Neural crest cell (in vitro differentiated cells): Measurements from ENCODE around the gene LLGL2. TPM values are rescaled to one million over a fixed set of nuclear protein-coding genes. Genes with fewer than 3 reads are reported as not detected.
"Not testable (repeated sequence)": the region's sequence is repeated elsewhere in the genome, so short reads cannot be mapped to it uniquely, and the experiment has no call there.

Experiments used
- DNase-seq: peaks from one replicate; pipeline ENCODE4 v3.0.0; 2021; ENCODE audit warnings: low read depth, mixed read lengths, low spot score
- H3K27ac Mint-ChIP-seq: one replicate; pipeline ENCODE4 v1.8.0; 2021; ENCODE audit warnings: mild to moderate bottlenecking, mixed read lengths; ENCODE audit not compliant: unreplicated experiment
- H3K27me3 Mint-ChIP-seq: 2 replicates; pipeline ENCODE4 v1.8.0; 2021; ENCODE audit warnings: low read depth, mild to moderate bottlenecking, mixed read lengths
- H3K36me3 Mint-ChIP-seq: 2 replicates; pipeline ENCODE4 v1.8.0; 2021; ENCODE audit warnings: low read depth, mild to moderate bottlenecking, mixed read lengths
- H3K4me1 Mint-ChIP-seq: 2 replicates; pipeline ENCODE4 v1.8.0; 2021; ENCODE audit warnings: mixed read lengths
- H3K4me3 Mint-ChIP-seq: one replicate; pipeline ENCODE4 v1.8.0; 2021; ENCODE audit warnings: mild to moderate bottlenecking, mixed read lengths
- H3K9me3 Mint-ChIP-seq: 2 replicates; pipeline ENCODE4 v1.8.0; 2021; ENCODE audit warnings: mixed read lengths
- total RNA-seq: library from RNA; stranded (reverse); gene quantifications from 2 replicates; pipeline ENCODE4 v1.2.1, GENCODE V29; 2021
- TF ChIP-seq, protein P1 (sequence below): fragments of 200-600 bp; sonication (generic); conservative IDR thresholded peaks from 2 replicates; pipeline ENCODE4 v1.5.0; 2021; ENCODE audit warnings: antibody characterized with exemption, mild to moderate bottlenecking

LLGL2 gene
- total RNA-seq, 1 donor from 2014 or later: 3.4 TPM

DNA sequence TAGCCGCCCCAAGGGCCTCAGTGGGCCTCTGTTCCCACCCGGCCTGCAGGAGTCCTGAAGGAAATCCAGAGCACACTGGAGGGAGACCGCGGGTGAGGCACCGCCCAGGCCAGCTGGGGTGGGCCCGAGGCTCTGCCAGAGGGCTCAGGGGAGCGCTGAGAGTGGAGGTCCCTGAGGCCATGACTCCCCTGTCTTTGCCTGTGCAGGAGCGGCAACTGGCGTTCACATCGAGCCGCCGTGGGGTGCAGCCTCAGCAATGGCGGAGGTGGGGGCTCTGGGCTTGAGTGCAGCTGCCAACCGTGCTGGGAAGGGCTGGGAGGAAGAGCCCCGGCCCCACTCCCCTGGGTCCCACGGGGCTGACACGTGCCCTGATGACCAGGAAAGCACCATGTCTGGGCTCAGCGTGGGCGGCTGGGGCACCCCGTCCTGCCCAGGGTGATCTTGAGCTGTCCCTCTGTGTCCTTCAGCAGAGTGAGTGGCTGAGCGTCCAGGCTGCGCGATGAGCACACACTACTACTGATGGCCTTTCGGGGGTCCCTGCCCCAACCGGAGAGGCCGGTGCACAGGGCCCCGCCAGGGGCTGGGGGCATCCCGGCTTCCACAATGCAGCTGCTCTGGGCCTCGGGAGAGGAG is 49.0 kb downstream of the LLGL2 start:
- H3K9me3 Mint-ChIP-seq: no peaks in the 10 kb centered on the region
- no peaks in the 10 kb centered on the region for H3K27me3 Mint-ChIP-seq
- no peaks in the 10 kb centered on the region for H3K36me3 Mint-ChIP-seq
- TF ChIP-seq, protein P1, sequence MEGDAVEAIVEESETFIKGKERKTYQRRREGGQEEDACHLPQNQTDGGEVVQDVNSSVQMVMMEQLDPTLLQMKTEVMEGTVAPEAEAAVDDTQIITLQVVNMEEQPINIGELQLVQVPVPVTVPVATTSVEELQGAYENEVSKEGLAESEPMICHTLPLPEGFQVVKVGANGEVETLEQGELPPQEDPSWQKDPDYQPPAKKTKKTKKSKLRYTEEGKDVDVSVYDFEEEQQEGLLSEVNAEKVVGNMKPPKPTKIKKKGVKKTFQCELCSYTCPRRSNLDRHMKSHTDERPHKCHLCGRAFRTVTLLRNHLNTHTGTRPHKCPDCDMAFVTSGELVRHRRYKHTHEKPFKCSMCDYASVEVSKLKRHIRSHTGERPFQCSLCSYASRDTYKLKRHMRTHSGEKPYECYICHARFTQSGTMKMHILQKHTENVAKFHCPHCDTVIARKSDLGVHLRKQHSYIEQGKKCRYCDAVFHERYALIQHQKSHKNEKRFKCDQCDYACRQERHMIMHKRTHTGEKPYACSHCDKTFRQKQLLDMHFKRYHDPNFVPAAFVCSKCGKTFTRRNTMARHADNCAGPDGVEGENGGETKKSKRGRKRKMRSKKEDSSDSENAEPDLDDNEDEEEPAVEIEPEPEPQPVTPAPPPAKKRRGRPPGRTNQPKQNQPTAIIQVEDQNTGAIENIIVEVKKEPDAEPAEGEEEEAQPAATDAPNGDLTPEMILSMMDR: no peak
- DNase-seq: no peak
- H3K27ac Mint-ChIP-seq: no peak overlapping the region
- H3K4me1 Mint-ChIP-seq: no peaks in the 10 kb centered on the region
- H3K4me3 Mint-ChIP-seq: no peak overlapping the region

DNA sequence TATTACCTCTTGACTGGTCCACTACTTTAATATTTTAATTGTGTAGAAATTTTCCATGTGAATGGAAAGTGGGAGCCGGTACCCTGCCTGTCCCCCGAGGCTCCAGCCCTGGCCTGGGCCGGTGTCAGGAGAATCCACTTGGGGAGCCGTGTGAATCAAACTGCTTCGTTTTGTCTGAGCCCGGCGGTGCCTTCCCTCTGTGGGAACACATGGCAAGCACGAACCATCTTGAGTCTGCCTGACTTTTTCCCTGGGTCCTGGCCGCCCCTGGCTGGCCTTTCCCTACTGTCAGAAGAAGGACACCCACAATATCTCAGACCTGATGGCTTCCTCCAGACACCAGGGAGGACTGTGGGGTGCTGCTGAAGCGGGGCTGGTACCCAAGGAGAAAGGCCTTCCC is 49.7 kb downstream of the LLGL2 start:
- TF ChIP-seq, protein P1: no peak
- no peaks in the 10 kb centered on the region for H3K9me3 Mint-ChIP-seq
- no peaks in the 10 kb centered on the region for H3K4me1 Mint-ChIP-seq
- H3K36me3 Mint-ChIP-seq: no peaks in the 10 kb centered on the region
- H3K27ac Mint-ChIP-seq: no peak overlapping the region
- no peak for DNase-seq
- no peak overlapping the region for H3K4me3 Mint-ChIP-seq
- no peaks in the 10 kb centered on the region for H3K27me3 Mint-ChIP-seq

DNA sequence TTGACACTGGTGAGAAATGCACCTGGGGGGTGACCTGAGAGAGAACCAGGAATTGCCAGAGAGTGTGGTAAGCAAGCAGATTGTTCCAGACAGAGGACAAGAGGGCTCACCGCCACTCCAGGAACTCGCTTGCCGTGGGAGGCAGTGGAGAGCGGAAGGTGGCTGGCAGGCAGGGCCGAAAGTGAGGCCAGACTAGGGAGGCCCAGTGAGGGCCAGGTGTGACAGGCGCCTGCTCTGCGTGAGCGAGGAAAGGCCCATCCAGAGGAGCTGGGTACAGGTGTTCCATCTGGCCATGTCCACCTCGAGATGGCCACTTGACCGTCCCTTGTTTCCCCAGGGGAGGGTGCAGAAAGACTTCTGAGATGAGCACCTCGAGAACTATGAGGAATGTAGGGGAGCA is 50.2 kb downstream of the LLGL2 start:
- Mint-ChIP-seq H3K36me3 (no peaks in the 10 kb centered on the region), H3K9me3 (no peaks in the 10 kb centered on the region), H3K27ac (no peak overlapping the region), H3K4me1 (no peaks in the 10 kb centered on the region), H3K27me3 (no peaks in the 10 kb centered on the region), H3K4me3 (no peak overlapping the region)
- TF ChIP-seq, protein P1: no peak
- DNase-seq: no peak

DNA sequence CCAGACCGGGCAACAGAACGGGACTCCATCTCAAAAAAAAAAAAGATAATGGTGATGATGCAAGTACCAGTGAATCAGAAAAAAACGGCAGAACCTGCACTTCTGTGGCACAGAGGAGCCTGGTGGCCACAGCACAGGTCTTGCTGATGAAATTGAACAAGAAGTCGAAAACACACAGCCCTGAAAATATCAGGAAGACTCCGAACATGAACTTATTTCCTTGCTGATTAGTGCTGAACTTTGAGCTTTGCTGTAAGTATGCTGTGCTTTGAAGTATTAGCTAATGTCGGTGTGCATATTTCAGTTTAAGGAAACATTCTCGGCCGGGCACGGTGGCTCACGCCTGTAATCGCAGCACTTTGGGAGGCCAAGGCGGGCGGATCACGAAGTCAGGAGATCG is 51.2 kb downstream of the LLGL2 start:
- Mint-ChIP-seq H3K9me3 (no peaks in the 10 kb centered on the region), H3K27ac (no peak overlapping the region), H3K4me1 (no peaks in the 10 kb centered on the region), H3K36me3 (no peaks in the 10 kb centered on the region), H3K27me3 (no peaks in the 10 kb centered on the region), H3K4me3 (no peak overlapping the region)
- DNase-seq: no peak
- TF ChIP-seq, protein P1: no peak

DNA sequence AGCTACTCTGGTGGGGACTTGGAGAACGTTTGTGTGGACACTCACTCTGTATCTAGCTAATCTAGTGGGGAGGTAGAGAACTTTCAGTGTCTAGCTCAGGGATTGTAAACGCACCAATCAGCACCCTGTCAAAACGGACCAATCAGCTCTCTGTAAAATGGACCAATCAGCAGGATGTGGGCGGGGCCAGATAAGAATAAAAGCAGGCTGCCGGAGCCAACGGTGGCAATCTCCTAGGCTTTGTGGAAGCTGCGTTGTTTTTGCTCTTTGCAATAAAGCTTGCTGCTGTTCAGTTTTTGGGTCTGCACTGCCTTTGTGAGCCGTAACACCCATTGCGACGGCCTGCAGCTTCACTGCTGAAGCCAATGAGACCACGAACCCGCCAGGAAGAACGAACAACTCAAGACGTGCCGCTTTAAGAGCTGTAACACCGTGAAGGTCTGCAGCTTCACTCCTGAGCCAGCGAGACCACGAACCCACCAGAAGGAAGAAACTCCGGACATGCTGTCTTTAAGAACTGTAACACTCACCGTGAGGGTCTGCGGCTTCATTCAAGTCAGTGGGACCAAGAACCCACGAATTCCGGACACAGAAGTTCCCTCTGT is 55.7 kb downstream of the LLGL2 start:
- not testable (repeated sequence) for H3K27me3 Mint-ChIP-seq, H3K27ac Mint-ChIP-seq, H3K4me3 Mint-ChIP-seq, H3K4me1 Mint-ChIP-seq, H3K36me3 Mint-ChIP-seq, H3K9me3 Mint-ChIP-seq, DNase-seq

DNA sequence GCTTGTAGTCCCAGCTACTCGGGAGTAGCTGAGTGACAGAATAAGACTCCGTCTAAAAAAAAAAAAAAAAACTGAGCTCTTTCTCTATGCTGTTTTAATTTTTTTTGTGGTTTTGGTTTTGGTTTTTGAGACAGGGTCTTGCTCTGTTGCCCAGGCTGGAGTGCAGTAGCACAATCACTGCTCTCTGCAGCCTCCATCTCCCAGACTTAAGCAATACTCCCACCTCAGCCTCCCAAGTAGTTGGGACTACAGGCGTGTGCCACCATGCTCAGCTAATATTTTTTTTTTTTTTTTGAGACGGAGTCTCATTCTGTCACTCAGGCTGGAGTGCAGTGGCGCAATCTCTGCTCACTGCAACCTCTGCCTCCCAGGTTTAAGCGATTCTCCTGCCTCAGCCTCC is 57.7 kb downstream of the LLGL2 start:
- H3K4me3 Mint-ChIP-seq, H3K9me3 Mint-ChIP-seq, DNase-seq, H3K4me1 Mint-ChIP-seq, H3K27ac Mint-ChIP-seq, H3K36me3 Mint-ChIP-seq: not testable (repeated sequence)
- peaks cover 17% of the 10 kb centered on the region for H3K27me3 Mint-ChIP-seq
